BLaER1 treated with 17β-estradiol and CSF1 and Interleukin-3, amounts not matched to agents 10 nM and 100 nM (cell line): ENCODE data around the gene CDCA3.
A peak's percentile ranks its signal among the peaks of the same experiment; 100 is the strongest.

Experiments
- H3K27ac ChIP-seq, 11 experiments: shearing (Covaris generic); formaldehyde crosslinking; 2 replicates each; pipeline ENCODE4 v1.8.1; 2022
- H3K27me3 ChIP-seq, 11 experiments: shearing (Covaris generic); formaldehyde crosslinking; 2 replicates each; pipeline ENCODE4 v1.8.1; 2022
- H3K36me3 ChIP-seq, 11 experiments: shearing (Covaris generic); formaldehyde crosslinking; 2 replicates each; pipeline ENCODE4 v1.8.1; 2022
- H3K4me1 ChIP-seq, 10 experiments: shearing (Covaris generic); formaldehyde crosslinking; 2 replicates each; pipeline ENCODE4 v1.8.1; 2022
- H3K4me2 ChIP-seq, 11 experiments: shearing (Covaris generic); formaldehyde crosslinking; 2 replicates each; pipeline ENCODE4 v1.8.1; 2022
- H3K4me3 ChIP-seq, 10 experiments: shearing (Covaris generic); formaldehyde crosslinking; 2 replicates each; pipeline ENCODE4 v1.8.1; 2022
- H3K9ac ChIP-seq, 11 experiments: shearing (Covaris generic); formaldehyde crosslinking; 2 replicates each; pipeline ENCODE4 v1.8.1; 2022
- H3K9me3 ChIP-seq, 11 experiments: shearing (Covaris generic); formaldehyde crosslinking; replicated peaks in 1 of 11; 2 replicates each; pipeline ENCODE4 v1.8.1; 2022
- H4K20me1 ChIP-seq, 11 experiments: shearing (Covaris generic); formaldehyde crosslinking; 2 replicates each; pipeline ENCODE4 v1.8.1; 2022
- Cebpa-rat ChIP-seq, 11 experiments: shearing (Covaris generic); IDR thresholded peaks; 2 replicates each; pipeline ENCODE4 v1.8.1; 2022

The CDCA3 gene

GRCh38 chr12:6860116-6860515 is 9.0 kb upstream of the CDCA3 start:
- Histone ChIP-seq H3K4me2 (no peak overlapping the region), H3K27ac (no peak overlapping the region), H3K27me3 (no peaks in the 10 kb centered on the region), H3K9ac (no peak overlapping the region), H3K9me3 (no peaks in the 10 kb centered on the region), H3K36me3 (peaks cover 95 to 100% (median 100%) of the 10 kb centered on the region in 11 experiments), H4K20me1 (peaks cover 0 to 21% (median 6%) of the 10 kb centered on the region in 11 experiments; a peak in 11 of 22 replicates), H3K4me3 (no peak overlapping the region), H3K4me1 (no peaks in the 10 kb centered on the region; a peak in 1 of 20 replicates)
- no peak for TF ChIP-seq Cebpa-rat (IDR thresholded peaks at IDR 0.05)

GRCh38 chr12:6858799-6859198 is 7.7 kb upstream of the CDCA3 start:
- TF ChIP-seq Cebpa-rat (IDR thresholded peaks at IDR 0.05): no peak
- no peak overlapping the region for H3K4me3 ChIP-seq
- no peak overlapping the region for H3K9ac ChIP-seq
- peaks cover 0 to 34% (median 18%) of the 10 kb centered on the region in 11 experiments; a peak in 11 of 22 replicates for H4K20me1 ChIP-seq
- H3K27me3 ChIP-seq: no peaks in the 10 kb centered on the region
- no peak overlapping the region for H3K4me2 ChIP-seq
- H3K4me1 ChIP-seq: peaks cover 4 to 8% (median 7%) of the 10 kb centered on the region in 10 experiments
- no peaks in the 10 kb centered on the region for H3K9me3 ChIP-seq
- H3K27ac ChIP-seq: no peak overlapping the region
- peaks cover 84 to 100% (median 97%) of the 10 kb centered on the region in 11 experiments for H3K36me3 ChIP-seq

DNA sequence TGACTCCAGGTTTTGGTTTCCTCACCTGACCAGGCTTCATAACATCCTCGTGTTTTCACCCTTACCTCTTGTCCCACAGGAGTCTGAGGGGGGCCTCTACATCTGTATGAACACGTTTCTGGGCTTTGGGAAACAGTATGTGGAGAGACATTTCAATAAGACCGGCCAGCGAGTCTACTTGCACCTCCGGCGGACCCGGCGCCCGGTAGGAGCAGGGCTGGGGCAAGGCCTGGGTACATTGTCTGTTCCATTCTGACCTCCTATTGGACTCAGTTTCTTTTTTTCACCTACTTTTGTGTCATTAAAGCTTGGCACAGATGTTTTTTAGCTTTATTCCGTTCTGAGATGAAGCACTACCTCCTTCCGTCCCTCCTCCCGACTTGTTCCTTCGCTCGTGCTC is 4.2 kb upstream of the CDCA3 start:
- Histone ChIP-seq H3K27me3 (no peaks in the 10 kb centered on the region), H3K9ac (peak overlapping the region in 5 of 11 experiments; percentile 4 to 89 (median 76); a peak in 3 of 22 replicates), H3K4me1 (peaks cover 21 to 24% (median 23%) of the 10 kb centered on the region in 10 experiments), H3K4me2 (no peak overlapping the region), H3K4me3 (no peak overlapping the region), H4K20me1 (peaks cover 0 to 36% (median 19%) of the 10 kb centered on the region in 11 experiments; a peak in 11 of 22 replicates), H3K27ac (no peak overlapping the region), H3K9me3 (no peaks in the 10 kb centered on the region), H3K36me3 (peaks cover 53 to 68% (median 63%) of the 10 kb centered on the region in 11 experiments)
- no peak for TF ChIP-seq Cebpa-rat (IDR thresholded peaks at IDR 0.05)

GRCh38 chr12:6854036-6854435 is 3.0 kb upstream of the CDCA3 start:
- peak overlapping the region in 3 of 11 experiments; percentile 83 to 91 (median 85); a peak in 3 of 22 replicates for H3K27ac ChIP-seq
- no peak for TF ChIP-seq Cebpa-rat (IDR thresholded peaks at IDR 0.05)
- H3K27me3 ChIP-seq: no peaks in the 10 kb centered on the region
- no peaks in the 10 kb centered on the region for H3K9me3 ChIP-seq
- no peak overlapping the region; a peak in 1 of 20 replicates for H3K4me3 ChIP-seq
- H4K20me1 ChIP-seq: peaks cover 0 to 36% (median 19%) of the 10 kb centered on the region in 11 experiments; a peak in 11 of 22 replicates
- peak overlapping the region; percentile 75 to 92 (median 85); a peak in 17 of 22 replicates for H3K9ac ChIP-seq
- H3K4me2 ChIP-seq: peak overlapping the region; percentile 87 to 99 (median 94)
- H3K4me1 ChIP-seq: peaks cover 34 to 37% (median 36%) of the 10 kb centered on the region in 10 experiments
- H3K36me3 ChIP-seq: peaks cover 40 to 68% (median 57%) of the 10 kb centered on the region in 11 experiments

DNA sequence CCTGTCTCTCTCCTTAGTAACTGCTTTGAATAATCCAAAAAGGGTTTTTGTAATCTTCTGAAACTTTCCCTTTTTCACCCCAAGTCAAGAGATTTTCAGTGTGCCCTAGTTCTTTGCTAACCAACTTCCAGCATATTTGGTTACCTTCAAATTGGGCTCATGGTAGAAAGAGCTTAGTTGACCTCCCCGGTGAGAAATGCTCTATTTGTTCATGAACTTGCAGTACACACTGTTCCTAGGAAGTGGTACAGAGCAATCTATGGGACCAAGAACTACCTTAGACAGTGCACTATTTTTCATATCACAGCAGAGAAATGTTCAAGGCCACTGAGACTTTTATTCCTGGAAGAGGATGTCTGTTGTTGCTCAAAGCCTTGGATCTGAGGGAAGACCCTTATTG is 2.5 kb upstream of the CDCA3 start:
- no peak for TF ChIP-seq Cebpa-rat (IDR thresholded peaks at IDR 0.05)
- H3K4me2 ChIP-seq: peak overlapping the region; percentile 87 to 99 (median 94)
- peaks cover 34 to 41% (median 38%) of the 10 kb centered on the region in 10 experiments for H3K4me1 ChIP-seq
- no peaks in the 10 kb centered on the region for H3K9me3 ChIP-seq
- H3K27ac ChIP-seq: peak overlapping the region in 9 of 11 experiments; percentile 39 to 91 (median 85); a peak in 17 of 22 replicates
- no peaks in the 10 kb centered on the region for H3K27me3 ChIP-seq
- H3K9ac ChIP-seq: peak overlapping the region; percentile 75 to 92 (median 85)
- peak overlapping the region in 9 of 10 experiments; percentile 65 to 80 (median 71); a peak in 14 of 20 replicates for H3K4me3 ChIP-seq
- H3K36me3 ChIP-seq: peaks cover 36 to 68% (median 57%) of the 10 kb centered on the region in 11 experiments
- H4K20me1 ChIP-seq: peaks cover 0 to 36% (median 19%) of the 10 kb centered on the region in 11 experiments; a peak in 11 of 22 replicates

- peak overlapping the region; percentile 65 to 80 (median 70) for H3K4me3 ChIP-seq
- no peak for TF ChIP-seq Cebpa-rat (IDR thresholded peaks at IDR 0.05)
- peak overlapping the region; percentile 87 to 99 (median 94) for H3K4me2 ChIP-seq
- H3K9ac ChIP-seq: peak overlapping the region; percentile 75 to 92 (median 85)
- H3K27me3 ChIP-seq: no peaks in the 10 kb centered on the region
- H3K9me3 ChIP-seq: no peaks in the 10 kb centered on the region
- peak overlapping the region in 10 of 11 experiments; percentile 39 to 91 (median 84); a peak in 20 of 22 replicates for H3K27ac ChIP-seq
- H4K20me1 ChIP-seq: peaks cover 0 to 36% (median 19%) of the 10 kb centered on the region in 11 experiments; a peak in 11 of 22 replicates
- peaks cover 34 to 42% (median 38%) of the 10 kb centered on the region in 10 experiments for H3K4me1 ChIP-seq
- peaks cover 28 to 68% (median 57%) of the 10 kb centered on the region in 11 experiments for H3K36me3 ChIP-seq
Measured at GRCh38 chr12:6852651-6853354, 1.7 kb upstream of the CDCA3 start.

- Histone ChIP-seq H3K4me1 (peaks cover 34 to 45% (median 39%) of the 10 kb centered on the region in 10 experiments), H4K20me1 (peaks cover 0 to 39% (median 19%) of the 10 kb centered on the region in 11 experiments; a peak in 14 of 22 replicates), H3K36me3 (peaks cover 21 to 68% (median 57%) of the 10 kb centered on the region in 11 experiments), H3K9me3 (no peaks in the 10 kb centered on the region), H3K4me3 (peak within 1 kb of the TSS; percentile 65 to 80 (median 70)), H3K4me2 (peak within 1 kb of the TSS; percentile 94 to 100 (median 99)), H3K27me3 (no peaks in the 10 kb centered on the region), H3K9ac (peak within 1 kb of the TSS; percentile 76 to 92 (median 85)), H3K27ac (peak within 1 kb of the TSS; percentile 57 to 91 (median 85); a peak in 21 of 22 replicates)
- TF ChIP-seq Cebpa-rat (IDR thresholded peaks at IDR 0.05): no peak
Measured at GRCh38 chr12:6851921-6852650, 1.0 kb upstream of the CDCA3 start, which contains the start of gene USP5. USP5 (plus strand) TSS chr12:6852150; CDS start chr12:6852180, 30 bp downstream.

GRCh38 chr12:6850796-6851152 is 312 bp downstream of the CDCA3 start:
- peaks cover 0 to 37% (median 22%) of the 10 kb centered on the region in 11 experiments; a peak in 14 of 22 replicates for H4K20me1 ChIP-seq
- peak overlapping the region; percentile 65 to 80 (median 70) for H3K4me3 ChIP-seq
- peaks cover 35 to 54% (median 43%) of the 10 kb centered on the region in 10 experiments for H3K4me1 ChIP-seq
- H3K27me3 ChIP-seq: no peaks in the 10 kb centered on the region
- H3K9me3 ChIP-seq: no peaks in the 10 kb centered on the region
- peak overlapping the region in 10 of 11 experiments; percentile 68 to 91 (median 87); a peak in 18 of 22 replicates for H3K27ac ChIP-seq
- peaks cover 8 to 67% (median 56%) of the 10 kb centered on the region in 11 experiments; a peak in 21 of 22 replicates for H3K36me3 ChIP-seq
- no peak for TF ChIP-seq Cebpa-rat (IDR thresholded peaks at IDR 0.05)
- H3K9ac ChIP-seq: peak overlapping the region; percentile 33 to 92 (median 85); a peak in 21 of 22 replicates
- peak overlapping the region; percentile 87 to 100 (median 99) for H3K4me2 ChIP-seq
